K562 (cell line): ENCODE data around the gene RFC2.

Experiments
- CBX2 ChIP-seq: fragments of 200-600 bp; sonication (generic); IDR thresholded peaks from one replicate; pipeline ENCODE4 v1.6.1; 2012; ENCODE audit warnings: mild to moderate bottlenecking, low read length, inconsistent platforms; ENCODE audit not compliant: insufficient read depth, poor library complexity, severe bottlenecking
- CBX3 ChIP-seq, 2 experiments: IDR thresholded peaks; 1 replicate in 1 of 2; 2 replicates in 1 of 2; pipeline ENCODE4 v1.6.1; 2012; ENCODE audit warnings: inconsistent platforms in 2 of 2, low read length in 2 of 2, borderline replicate concordance in 1 of 2, control low read depth in 1 of 2
- MEF2A ChIP-seq: IDR thresholded peaks from 2 replicates; pipeline ENCODE4 v1.6.1; 2011; ENCODE audit warnings: low read depth, mild to moderate bottlenecking, low read length, moderate library complexity; ENCODE audit not compliant: control insufficient read depth
- RFX5 ChIP-seq: IDR thresholded peaks from 2 replicates; pipeline ENCODE4 v1.6.1; 2011; ENCODE audit warnings: low read depth, mild to moderate bottlenecking, improper control_type of control experiment, low read length
- STAT5B ChIP-seq: fragments of 250-450 bp; sonication (Bioruptor Pico); IDR thresholded peaks from 2 replicates; pipeline ENCODE4 v1.8.0; 2021; ENCODE audit warnings: mild to moderate bottlenecking, inconsistent platforms
- TCF7 ChIP-seq: sonication (generic); IDR thresholded peaks from 2 replicates; pipeline ENCODE4 v1.6.1; 2016; ENCODE audit warnings: antibody characterized with exemption, borderline replicate concordance
- TEAD1 ChIP-seq, 2 experiments: fragments of 450-650 bp in 1 of 2; sonication (generic) in 1 of 2; formaldehyde crosslinking; IDR thresholded peaks; 2 replicates each; pipeline versions ENCODE4 v1.4.0 to v1.8.0; 2020 to 2022; ENCODE audit warnings: mild to moderate bottlenecking in 2 of 2, missing genetic modification reagents in 1 of 2
- ZBTB17 ChIP-seq: fragments of 450-650 bp; formaldehyde crosslinking; IDR thresholded peaks from 2 replicates; pipeline ENCODE4 v1.4.0; 2020; ENCODE audit warnings: mild to moderate bottlenecking
- ZNF143 ChIP-seq: sonication (generic); formaldehyde crosslinking; IDR thresholded peaks from 2 replicates; pipeline ENCODE4 v1.9.0; 2022; ENCODE audit warnings: mild to moderate bottlenecking, missing genetic modification reagents
- TF ChIP-seq, protein P1 (sequence below), 3 experiments: IDR thresholded peaks in 2 of 3; conservative IDR thresholded peaks in 1 of 3; 2 replicates each; pipeline ENCODE4 v1.5.1; 2011 to 2012; ENCODE audit warnings: low read length in 3 of 3, mild to moderate bottlenecking in 3 of 3, control low read depth in 2 of 3, improper control_type of control experiment in 1 of 3, inconsistent platforms in 1 of 3, low read depth in 1 of 3, mixed read lengths in 1 of 3, moderate library complexity in 1 of 3; ENCODE audit not compliant: insufficient read depth in 2 of 3
- TF ChIP-seq, protein P2 (sequence below), 2 experiments: fragments of 450-650 bp; formaldehyde crosslinking in 1 of 2; IDR thresholded peaks; 2 replicates each; pipeline versions ENCODE4 v1.4.0 to v1.6.1; 2014 to 2020; ENCODE audit warnings: mild to moderate bottlenecking in 2 of 2, borderline replicate concordance in 1 of 2, low read depth in 1 of 2

DNA sequence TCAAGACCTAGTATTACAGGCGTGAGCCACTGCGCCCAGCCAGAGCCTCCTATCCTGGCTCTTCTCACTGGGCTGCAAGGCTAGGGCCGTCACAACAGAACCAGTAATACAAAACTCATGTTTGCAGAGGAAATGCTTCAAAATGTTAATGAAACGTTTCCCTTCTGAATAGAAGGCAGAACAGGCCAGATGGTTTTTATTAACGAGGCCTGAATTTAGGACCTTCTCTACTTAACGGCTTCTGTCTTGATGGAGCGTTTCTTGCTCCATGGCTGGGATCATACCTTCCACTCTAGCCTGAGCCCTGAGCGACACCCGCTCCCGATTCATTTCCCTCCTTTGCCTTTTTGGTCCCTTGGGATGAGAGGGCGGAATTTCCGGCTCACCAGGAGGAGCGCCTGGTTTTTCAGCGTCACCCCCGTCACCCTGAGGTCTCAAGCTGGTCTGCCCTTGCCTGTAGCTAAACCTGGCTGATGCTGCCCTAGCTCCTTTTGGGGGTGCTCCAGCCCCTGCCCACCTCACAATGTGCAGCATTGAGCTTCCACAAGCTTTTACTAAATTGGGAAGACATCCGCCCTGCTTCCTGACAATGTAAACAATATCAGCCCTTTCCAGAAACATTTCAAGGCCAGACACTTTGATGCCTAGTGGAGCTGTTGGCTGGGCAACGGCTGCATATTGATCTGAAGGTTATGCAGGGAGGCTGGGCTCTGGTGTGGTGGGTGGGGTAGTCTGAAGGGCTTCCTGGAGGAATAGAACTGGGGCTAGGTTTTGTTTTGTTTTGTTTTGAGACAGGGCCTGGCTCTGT lies 40.2 kb upstream of the RFC2 start:
- TF ChIP-seq, protein P1, sequence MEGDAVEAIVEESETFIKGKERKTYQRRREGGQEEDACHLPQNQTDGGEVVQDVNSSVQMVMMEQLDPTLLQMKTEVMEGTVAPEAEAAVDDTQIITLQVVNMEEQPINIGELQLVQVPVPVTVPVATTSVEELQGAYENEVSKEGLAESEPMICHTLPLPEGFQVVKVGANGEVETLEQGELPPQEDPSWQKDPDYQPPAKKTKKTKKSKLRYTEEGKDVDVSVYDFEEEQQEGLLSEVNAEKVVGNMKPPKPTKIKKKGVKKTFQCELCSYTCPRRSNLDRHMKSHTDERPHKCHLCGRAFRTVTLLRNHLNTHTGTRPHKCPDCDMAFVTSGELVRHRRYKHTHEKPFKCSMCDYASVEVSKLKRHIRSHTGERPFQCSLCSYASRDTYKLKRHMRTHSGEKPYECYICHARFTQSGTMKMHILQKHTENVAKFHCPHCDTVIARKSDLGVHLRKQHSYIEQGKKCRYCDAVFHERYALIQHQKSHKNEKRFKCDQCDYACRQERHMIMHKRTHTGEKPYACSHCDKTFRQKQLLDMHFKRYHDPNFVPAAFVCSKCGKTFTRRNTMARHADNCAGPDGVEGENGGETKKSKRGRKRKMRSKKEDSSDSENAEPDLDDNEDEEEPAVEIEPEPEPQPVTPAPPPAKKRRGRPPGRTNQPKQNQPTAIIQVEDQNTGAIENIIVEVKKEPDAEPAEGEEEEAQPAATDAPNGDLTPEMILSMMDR (IDR thresholded peaks at IDR 0.05 in 2 of 3, conservative IDR thresholded peaks at IDR 0.05 in 1 of 3; ENCODE audit: insufficient read depth in 2 of 3, low read depth in 1 of 3, low read length in 3 of 3) = no peak
- no peak for TF ChIP-seq CBX3 (IDR thresholded peaks at IDR 0.05; ENCODE audit: borderline replicate concordance in 1 of 2, low read length in 2 of 2)
- no peak for TF ChIP-seq TCF7
- no peak for TF ChIP-seq RFX5
- TF ChIP-seq, protein P2, sequence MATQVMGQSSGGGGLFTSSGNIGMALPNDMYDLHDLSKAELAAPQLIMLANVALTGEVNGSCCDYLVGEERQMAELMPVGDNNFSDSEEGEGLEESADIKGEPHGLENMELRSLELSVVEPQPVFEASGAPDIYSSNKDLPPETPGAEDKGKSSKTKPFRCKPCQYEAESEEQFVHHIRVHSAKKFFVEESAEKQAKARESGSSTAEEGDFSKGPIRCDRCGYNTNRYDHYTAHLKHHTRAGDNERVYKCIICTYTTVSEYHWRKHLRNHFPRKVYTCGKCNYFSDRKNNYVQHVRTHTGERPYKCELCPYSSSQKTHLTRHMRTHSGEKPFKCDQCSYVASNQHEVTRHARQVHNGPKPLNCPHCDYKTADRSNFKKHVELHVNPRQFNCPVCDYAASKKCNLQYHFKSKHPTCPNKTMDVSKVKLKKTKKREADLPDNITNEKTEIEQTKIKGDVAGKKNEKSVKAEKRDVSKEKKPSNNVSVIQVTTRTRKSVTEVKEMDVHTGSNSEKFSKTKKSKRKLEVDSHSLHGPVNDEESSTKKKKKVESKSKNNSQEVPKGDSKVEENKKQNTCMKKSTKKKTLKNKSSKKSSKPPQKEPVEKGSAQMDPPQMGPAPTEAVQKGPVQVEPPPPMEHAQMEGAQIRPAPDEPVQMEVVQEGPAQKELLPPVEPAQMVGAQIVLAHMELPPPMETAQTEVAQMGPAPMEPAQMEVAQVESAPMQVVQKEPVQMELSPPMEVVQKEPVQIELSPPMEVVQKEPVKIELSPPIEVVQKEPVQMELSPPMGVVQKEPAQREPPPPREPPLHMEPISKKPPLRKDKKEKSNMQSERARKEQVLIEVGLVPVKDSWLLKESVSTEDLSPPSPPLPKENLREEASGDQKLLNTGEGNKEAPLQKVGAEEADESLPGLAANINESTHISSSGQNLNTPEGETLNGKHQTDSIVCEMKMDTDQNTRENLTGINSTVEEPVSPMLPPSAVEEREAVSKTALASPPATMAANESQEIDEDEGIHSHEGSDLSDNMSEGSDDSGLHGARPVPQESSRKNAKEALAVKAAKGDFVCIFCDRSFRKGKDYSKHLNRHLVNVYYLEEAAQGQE (IDR thresholded peaks at IDR 0.05; ENCODE audit: borderline replicate concordance) = no peak
- TF ChIP-seq, protein P2 (CRISPR knock-in tag; IDR thresholded peaks at IDR 0.05; ENCODE audit: low read depth) = no peak
- no peak for TF ChIP-seq TEAD1 (CRISPR knock-in tag; IDR thresholded peaks at IDR 0.05)
- TF ChIP-seq ZBTB17 = no peak
- no peak for TF ChIP-seq STAT5B (CRISPR knock-in tag)
- TF ChIP-seq ZNF143 (CRISPR knock-in tag) = no peak
- TF ChIP-seq MEF2A = no peak
- TF ChIP-seq CBX2 = no peak
